HEK293T (cell line): ENCODE measurements around the gene JAKMIP2.
A peak's percentile ranks its signal among the peaks of the same experiment; 100 is the strongest.

ENCODE experiments used
- CTCF ChIA-PET: fragments of 350-600 bp; formaldehyde crosslinking; extraction: SDS; loops from one replicate; lab custom pipeline; 2021; ENCODE audit warnings: antibody characterized with exemption, inconsistent platforms; lab: Yijun Ruan, JAX
- POLR2A ChIA-PET: fragments of 350-600 bp; formaldehyde crosslinking; extraction: SDS; loops from one replicate; lab custom pipeline; 2020; ENCODE audit warnings: antibody characterized with exemption, inconsistent platforms; lab: Yijun Ruan, JAX
- DNase-seq: peaks from one replicate; pipeline ENCODE4 v3.0.0; 2012; ENCODE audit warnings: mixed read lengths; ENCODE audit errors: extremely low spot score
- ARNT ChIP-seq: fragments of 450-650 bp; IDR thresholded peaks from 2 replicates; pipeline ENCODE4 v1.6.1; 2017; ENCODE audit warnings: mild to moderate bottlenecking
- BHLHE40 ChIP-seq: fragments of 450-650 bp; IDR thresholded peaks from 2 replicates; pipeline ENCODE4 v1.6.1; 2016; ENCODE audit warnings: mild to moderate bottlenecking, moderate library complexity, borderline replicate concordance
- CTBP1 ChIP-seq: fragments of 450-650 bp; IDR thresholded peaks from 2 replicates; pipeline ENCODE4 v1.6.1; 2016; ENCODE audit warnings: borderline replicate concordance
- ELF4 ChIP-seq: fragments of 450-650 bp; IDR thresholded peaks from 2 replicates; pipeline ENCODE4 v1.6.1; 2017; ENCODE audit warnings: antibody characterized with exemption
- FOXA1 ChIP-seq: fragments of 450-650 bp; IDR thresholded peaks from 2 replicates; pipeline ENCODE4 v1.6.1; 2016; ENCODE audit warnings: mild to moderate bottlenecking
- FOXK2 ChIP-seq: fragments of 450-650 bp; IDR thresholded peaks from 2 replicates; pipeline ENCODE4 v1.6.1; 2016; ENCODE audit warnings: mild to moderate bottlenecking
- FOXM1 ChIP-seq: fragments of 450-650 bp; IDR thresholded peaks from 2 replicates; pipeline ENCODE4 v1.6.1; 2017; ENCODE audit warnings: mild to moderate bottlenecking, borderline replicate concordance
- HDGF ChIP-seq: fragments of 450-650 bp; IDR thresholded peaks from 2 replicates; pipeline ENCODE4 v1.6.1; 2017; ENCODE audit warnings: antibody characterized with exemption, borderline replicate concordance
- L3MBTL2 ChIP-seq: fragments of 450-650 bp; conservative IDR thresholded peaks from 2 replicates; pipeline ENCODE4 v1.6.1; 2016; ENCODE audit warnings: mild to moderate bottlenecking
- LEF1 ChIP-seq: fragments of 450-650 bp; IDR thresholded peaks from 2 replicates; pipeline ENCODE4 v1.6.1; 2017; ENCODE audit warnings: mild to moderate bottlenecking, borderline replicate concordance
- NFRKB ChIP-seq: fragments of 450-650 bp; IDR thresholded peaks from 2 replicates; pipeline ENCODE4 v1.6.1; 2016; ENCODE audit warnings: mild to moderate bottlenecking, moderate library complexity
- PKNOX1 ChIP-seq: fragments of 450-650 bp; IDR thresholded peaks from 2 replicates; pipeline ENCODE4 v1.6.1; 2016
- SP1 ChIP-seq: fragments of 450-650 bp; IDR thresholded peaks from 2 replicates; pipeline ENCODE4 v1.6.1; 2017
- SUZ12 ChIP-seq: fragments of 450-650 bp; IDR thresholded peaks from 2 replicates; pipeline ENCODE4 v1.6.1; 2016; ENCODE audit warnings: mild to moderate bottlenecking
- TARDBP ChIP-seq: fragments of 450-650 bp; IDR thresholded peaks from 2 replicates; pipeline ENCODE4 v1.6.1; 2016
- ZNF384 ChIP-seq: fragments of 450-650 bp; IDR thresholded peaks from 2 replicates; pipeline ENCODE4 v1.6.1; 2016

JAKMIP2 gene

GRCh38 chr5:147633173-147633572 lies 149.4 kb downstream of the JAKMIP2 start:
- ChIA-PET POLR2A (no interaction called here), CTCF (no interaction called here)
- TF ChIP-seq SUZ12 (no peak), ZNF384 (no peak), PKNOX1 (no peak), HDGF (no peak), NFRKB (no peak), BHLHE40 (no peak), ELF4 (no peak), FOXM1 (no peak), CTBP1 (no peak), LEF1 (no peak), FOXK2 (no peak), FOXA1 (no peak), TARDBP (no peak), L3MBTL2 (no peak), SP1 (no peak), ARNT (no peak)
- DNase-seq: no peak

- TF ChIP-seq ZNF384 (no peak), LEF1 (no peak)
- DNase-seq: no peak
- ChIA-PET POLR2A (no interaction called here), CTCF (no interaction called here)
Observed at GRCh38 chr5:147631428-147632003, 151.0 kb downstream of the JAKMIP2 start.

GRCh38 chr5:147629196-147629595 lies 153.3 kb downstream of the JAKMIP2 start:
- no peak for DNase-seq
- TF ChIP-seq BHLHE40 (no peak), FOXA1 (no peak), FOXM1 (no peak), L3MBTL2 (no peak), CTBP1 (no peak), ZNF384 (no peak)
- CTCF ChIA-PET: interaction anchor here (1.8 to 2.2 kb wide), 2 partner anchors 194 kb away, joined by 7 to 21 read pairs; no protein-coding TSS in a partner anchor
- POLR2A ChIA-PET: interaction anchor here (0.6 kb wide), 1 partner anchor 1152 kb away, joined by 3 read pairs; no protein-coding TSS in a partner anchor

- TF ChIP-seq HDGF (no peak), SP1 (no peak), L3MBTL2 (no peak), BHLHE40 (no peak), LEF1 (no peak), PKNOX1 (no peak), FOXK2 (no peak), ELF4 (no peak), CTBP1 (no peak), ARNT (no peak), NFRKB (no peak), FOXA1 (no peak), FOXM1 (no peak)
- CTCF ChIA-PET: interaction anchor here (0.6 to 2.2 kb wide), 11 partner anchors 59 to 782 kb away, joined by 3 to 21 read pairs (median 4); no protein-coding TSS in a partner anchor
- peak; percentile 53 for DNase-seq
- POLR2A ChIA-PET: no interaction called here
Observed at GRCh38 chr5:147628058-147628895, 154.3 kb downstream of the JAKMIP2 start.

- no peak for TF ChIP-seq FOXM1
- no peak for TF ChIP-seq PKNOX1
- no peak for TF ChIP-seq SP1
- no peak for TF ChIP-seq ELF4
- no peak for TF ChIP-seq FOXA1
- TF ChIP-seq L3MBTL2: no peak
- no peak for TF ChIP-seq CTBP1
- TF ChIP-seq FOXK2: no peak
- no peak for DNase-seq
- CTCF ChIA-PET: no interaction called here
- POLR2A ChIA-PET: no interaction called here
Observed at GRCh38 chr5:147626464-147626863, 156.1 kb downstream of the JAKMIP2 start.

- POLR2A ChIA-PET: no interaction called here
Observed at GRCh38 chr5:147621016-147621415, 161.5 kb downstream of the JAKMIP2 start.

More at GRCh38 chr5:147621016-147621415, 161.5 kb downstream of the JAKMIP2 start:
- no peak for DNase-seq
- CTCF ChIA-PET: interaction anchor here (0.6 kb wide), 1 partner anchor 1048 kb away, joined by 4 read pairs; no protein-coding TSS in a partner anchor
- TF ChIP-seq BHLHE40: no peak
- no peak for TF ChIP-seq ARNT
- TF ChIP-seq FOXA1: no peak
- TF ChIP-seq CTBP1: no peak
- no peak for TF ChIP-seq PKNOX1
- TF ChIP-seq L3MBTL2: no peak
- TF ChIP-seq NFRKB: no peak
- TF ChIP-seq SUZ12: no peak
- no peak for TF ChIP-seq FOXK2
- no peak for TF ChIP-seq ELF4
